Activated T-helper 2 cell treated with anti-CD3 and anti-CD28 coated beads, Interferon-gamma antibody, Interleukin-2, Interleukin-4, amounts not matched to agents 10 μg/mL and 5 μg/mL and 100 μg/mL, durations not matched to agents 14 hours and 24 hours and 36 hours (primary cell): ENCODE results near the gene DAGLA. TPM values are rescaled to one million over a fixed set of nuclear protein-coding genes. Genes with fewer than 3 reads are reported as not detected.

Source experiments
- DNase-seq: peaks from one replicate; pipeline ENCODE4 v3.0.0; 2021; ENCODE audit warnings: low spot score
- H3K27ac Mint-ChIP-seq: one replicate; pipeline ENCODE4 v1.8.0; 2021; ENCODE audit warnings: mixed read lengths
- H3K27me3 Mint-ChIP-seq: one replicate; pipeline ENCODE4 v1.8.0; 2021; ENCODE audit warnings: low read depth, mixed read lengths
- H3K36me3 Mint-ChIP-seq: one replicate; pipeline ENCODE4 v1.8.0; 2021; ENCODE audit warnings: low read depth, mixed read lengths
- H3K4me1 Mint-ChIP-seq: one replicate; pipeline ENCODE4 v1.8.0; 2021; ENCODE audit warnings: low read depth, mixed read lengths
- H3K4me3 Mint-ChIP-seq: one replicate; pipeline ENCODE4 v1.8.0; 2021; ENCODE audit warnings: low read depth, mild to moderate bottlenecking, moderate library complexity, mixed read lengths
- H3K9me3 Mint-ChIP-seq: one replicate; pipeline ENCODE4 v1.8.0; 2021; ENCODE audit warnings: mixed read lengths
- intact Hi-C: fragments of 100-400 bp; cut with micrococcal nuclease; formaldehyde crosslinking; loops from one replicate; pipeline ENCODE4 v1.15.1; 2023
- total RNA-seq: library from RNA; stranded (reverse); gene quantifications from 2 replicates; pipeline ENCODE4 v1.2.3, GENCODE V29; 2022

Gene DAGLA
- total RNA-seq, 1 donor from 2014 or later = 0.07 TPM

GRCh38 chr11:61734767-61735166 is 54.6 kb downstream of the DAGLA start:
- Mint-ChIP-seq H3K9me3 (no peaks in the 10 kb centered on the region), H3K4me1 (peaks cover 4% of the 10 kb centered on the region), H3K36me3 (no peaks in the 10 kb centered on the region), H3K27me3 (no peaks in the 10 kb centered on the region), H3K27ac (no peak overlapping the region), H3K4me3 (no peak overlapping the region)
- DNase-seq = no peak
- intact Hi-C loops = no loop called here

- Mint-ChIP-seq H3K36me3 (no peaks in the 10 kb centered on the region), H3K27ac (no peak overlapping the region), H3K9me3 (no peaks in the 10 kb centered on the region), H3K27me3 (no peaks in the 10 kb centered on the region), H3K4me3 (no peak overlapping the region), H3K4me1 (peaks cover 4% of the 10 kb centered on the region)
- no peak for DNase-seq
- intact Hi-C loops = no loop called here
These were observed 55.2 kb downstream of the DAGLA start for GRCh38 chr11:61735391-61735790.

DNA sequence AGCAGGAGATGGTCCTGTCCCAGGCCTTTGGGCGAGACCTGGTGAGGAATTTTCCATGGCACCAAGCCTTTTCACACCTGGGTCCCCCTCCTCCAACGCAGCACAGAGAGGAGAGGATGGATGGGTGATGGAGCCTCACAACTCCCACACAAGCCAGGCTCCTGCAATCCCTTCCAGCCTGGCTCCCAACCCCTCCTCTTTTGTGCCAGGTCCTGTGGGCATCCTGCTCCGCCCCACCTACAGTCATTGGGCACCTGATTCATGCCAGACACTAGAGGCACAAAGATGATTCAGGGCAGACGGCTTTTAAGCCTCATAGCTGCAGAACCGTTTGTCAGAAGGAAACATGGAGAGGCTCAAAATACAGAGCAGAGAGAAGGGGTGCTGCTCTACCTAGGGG is 56.1 kb downstream of the DAGLA start:
- intact Hi-C loops = no loop called here
- H3K4me1 Mint-ChIP-seq = peaks cover 4% of the 10 kb centered on the region
- no peak overlapping the region for H3K4me3 Mint-ChIP-seq
- no peak for DNase-seq
- H3K36me3 Mint-ChIP-seq = no peaks in the 10 kb centered on the region
- H3K9me3 Mint-ChIP-seq = no peaks in the 10 kb centered on the region
- no peaks in the 10 kb centered on the region for H3K27me3 Mint-ChIP-seq
- no peak overlapping the region for H3K27ac Mint-ChIP-seq

GRCh38 chr11:61737131-61737530 is 56.9 kb downstream of the DAGLA start:
- no peaks in the 10 kb centered on the region for H3K9me3 Mint-ChIP-seq
- intact Hi-C loops = no loop called here
- H3K27me3 Mint-ChIP-seq = no peaks in the 10 kb centered on the region
- H3K27ac Mint-ChIP-seq = no peak overlapping the region
- H3K36me3 Mint-ChIP-seq = no peaks in the 10 kb centered on the region
- no peak overlapping the region for H3K4me3 Mint-ChIP-seq
- H3K4me1 Mint-ChIP-seq = peaks cover 4% of the 10 kb centered on the region
- DNase-seq = no peak

- peaks cover 4% of the 10 kb centered on the region for H3K4me1 Mint-ChIP-seq
- no peaks in the 10 kb centered on the region for H3K9me3 Mint-ChIP-seq
- H3K4me3 Mint-ChIP-seq = no peak overlapping the region
- intact Hi-C loops = no loop called here
- H3K27ac Mint-ChIP-seq = no peak overlapping the region
- no peak for DNase-seq
- no peaks in the 10 kb centered on the region for H3K27me3 Mint-ChIP-seq
- H3K36me3 Mint-ChIP-seq = no peaks in the 10 kb centered on the region
These were observed 57.6 kb downstream of the DAGLA start for GRCh38 chr11:61737636-61738386.

DNA sequence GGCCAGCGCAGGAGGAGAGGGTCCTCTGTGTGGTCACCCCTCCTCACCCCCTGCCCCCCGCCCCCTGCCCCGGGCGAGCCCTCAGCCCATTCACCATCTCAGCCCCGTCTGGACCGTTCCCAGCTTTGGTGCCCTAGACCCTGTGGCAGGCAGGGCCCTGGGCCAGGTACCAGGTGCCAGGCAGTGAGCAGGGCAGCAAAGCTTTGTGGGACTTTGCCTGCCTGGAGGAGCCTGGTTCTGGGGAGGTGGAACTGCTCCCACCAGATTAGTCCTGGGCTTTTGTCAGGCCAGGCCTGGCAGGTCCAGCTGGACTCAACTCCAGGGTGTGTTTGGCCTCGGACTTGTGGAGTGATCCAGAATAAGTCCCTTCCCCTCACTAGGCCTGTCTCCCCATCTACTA is 58.6 kb downstream of the DAGLA start:
- no peak for DNase-seq
- Mint-ChIP-seq H3K27ac (no peak overlapping the region), H3K36me3 (no peaks in the 10 kb centered on the region), H3K9me3 (no peaks in the 10 kb centered on the region), H3K27me3 (no peaks in the 10 kb centered on the region), H3K4me3 (no peak overlapping the region), H3K4me1 (no peaks in the 10 kb centered on the region)
- intact Hi-C loops = no loop called here

DNA sequence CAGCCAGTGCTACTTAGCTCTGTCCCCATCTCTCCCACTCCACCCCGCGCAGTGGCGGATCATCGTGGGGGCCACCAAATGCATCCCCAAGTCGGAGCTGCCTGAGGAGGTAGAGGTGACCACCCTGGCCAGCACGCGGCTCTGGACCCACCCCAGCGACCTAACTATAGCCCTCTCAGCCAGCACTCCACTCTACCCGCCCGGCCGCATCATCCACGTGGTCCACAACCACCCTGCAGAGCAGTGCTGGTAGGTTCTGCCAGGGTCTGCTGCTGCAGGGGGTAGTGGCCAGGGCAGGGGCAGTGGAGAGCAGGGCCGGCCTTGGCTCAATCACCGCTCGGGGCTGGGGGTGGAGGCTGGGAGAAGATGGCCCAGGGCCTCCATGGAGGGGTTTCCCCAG is 59.2 kb downstream of the DAGLA start:
- no peaks in the 10 kb centered on the region for H3K9me3 Mint-ChIP-seq
- H3K4me3 Mint-ChIP-seq = no peak overlapping the region
- intact Hi-C loops = no loop called here
- H3K27me3 Mint-ChIP-seq = no peaks in the 10 kb centered on the region
- no peaks in the 10 kb centered on the region for H3K4me1 Mint-ChIP-seq
- no peak for DNase-seq
- no peak overlapping the region for H3K27ac Mint-ChIP-seq
- no peaks in the 10 kb centered on the region for H3K36me3 Mint-ChIP-seq

DNA sequence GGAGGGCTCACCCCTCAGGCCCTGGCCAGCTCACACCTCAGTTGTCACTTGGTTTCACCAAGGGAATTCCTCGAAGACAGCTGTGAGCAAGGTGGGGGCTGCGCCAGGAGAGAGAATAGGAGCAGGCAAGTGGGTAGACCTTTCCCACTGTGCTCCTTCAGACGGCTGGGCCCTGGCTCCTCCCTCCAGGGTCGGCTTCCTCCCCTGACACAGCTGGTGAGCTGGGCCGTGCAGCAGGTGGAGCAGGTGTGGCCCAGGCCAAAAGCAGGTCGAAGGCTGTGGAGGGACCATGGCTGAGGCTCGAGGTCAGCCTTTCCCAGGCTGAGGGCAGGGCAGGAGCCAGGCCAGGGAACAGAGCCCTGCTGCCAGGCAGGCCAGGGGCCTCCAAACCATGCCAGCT is 59.8 kb downstream of the DAGLA start:
- Mint-ChIP-seq H3K4me3 (no peak overlapping the region), H3K27ac (no peak overlapping the region), H3K36me3 (no peaks in the 10 kb centered on the region), H3K4me1 (no peaks in the 10 kb centered on the region), H3K27me3 (no peaks in the 10 kb centered on the region), H3K9me3 (no peaks in the 10 kb centered on the region)
- intact Hi-C loops = no loop called here
- DNase-seq = no peak

- H3K36me3 Mint-ChIP-seq = no peaks in the 10 kb centered on the region
- no peaks in the 10 kb centered on the region for H3K9me3 Mint-ChIP-seq
- H3K4me3 Mint-ChIP-seq = no peak overlapping the region
- intact Hi-C loops = no loop called here
- no peak overlapping the region for H3K27ac Mint-ChIP-seq
- no peaks in the 10 kb centered on the region for H3K27me3 Mint-ChIP-seq
- no peaks in the 10 kb centered on the region for H3K4me1 Mint-ChIP-seq
- no peak for DNase-seq
These were observed 62.2 kb downstream of the DAGLA start for GRCh38 chr11:61742391-61742790.

DNA sequence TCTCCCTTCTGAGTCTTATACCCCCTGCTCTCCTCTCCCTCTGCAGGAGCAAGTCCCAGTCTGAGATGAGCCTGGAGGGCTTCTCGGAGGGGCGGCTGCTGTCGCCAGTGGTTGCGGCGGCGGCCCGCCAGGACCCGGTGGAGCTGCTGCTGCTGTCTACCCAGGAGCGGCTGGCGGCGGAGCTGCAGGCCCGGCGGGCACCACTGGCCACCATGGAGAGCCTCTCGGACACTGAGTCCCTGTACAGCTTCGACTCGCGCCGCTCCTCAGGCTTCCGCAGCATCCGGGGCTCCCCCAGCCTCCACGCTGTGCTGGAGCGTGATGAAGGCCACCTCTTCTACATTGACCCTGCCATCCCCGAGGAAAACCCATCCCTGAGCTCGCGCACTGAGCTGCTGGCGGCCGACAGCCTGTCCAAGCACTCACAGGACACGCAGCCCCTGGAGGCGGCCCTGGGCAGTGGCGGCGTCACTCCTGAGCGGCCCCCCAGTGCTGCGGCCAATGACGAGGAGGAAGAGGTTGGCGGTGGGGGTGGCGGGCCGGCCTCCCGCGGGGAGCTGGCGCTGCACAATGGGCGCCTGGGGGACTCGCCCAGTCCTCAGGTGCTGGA is 63.4 kb downstream of the DAGLA start:
- Mint-ChIP-seq H3K27me3 (no peaks in the 10 kb centered on the region), H3K4me1 (no peaks in the 10 kb centered on the region), H3K4me3 (no peak overlapping the region), H3K9me3 (no peaks in the 10 kb centered on the region), H3K27ac (no peak overlapping the region), H3K36me3 (no peaks in the 10 kb centered on the region)
- intact Hi-C loops = no loop called here
- no peak for DNase-seq

DNA sequence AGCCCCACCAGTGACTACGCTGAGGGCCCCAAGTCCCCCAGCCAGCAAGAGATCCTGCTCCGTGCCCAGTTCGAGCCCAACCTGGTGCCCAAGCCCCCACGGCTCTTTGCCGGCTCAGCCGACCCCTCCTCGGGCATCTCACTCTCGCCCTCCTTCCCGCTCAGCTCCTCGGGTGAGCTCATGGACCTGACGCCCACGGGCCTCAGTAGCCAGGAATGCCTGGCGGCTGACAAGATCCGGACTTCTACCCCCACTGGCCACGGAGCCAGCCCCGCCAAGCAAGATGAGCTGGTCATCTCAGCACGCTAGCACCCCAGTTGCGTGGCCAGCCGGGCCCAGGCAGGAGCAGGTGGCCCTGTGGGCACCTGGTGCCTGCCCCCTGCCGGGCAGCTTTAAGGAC is 64.0 kb downstream of the DAGLA start:
- Mint-ChIP-seq H3K4me3 (no peak overlapping the region), H3K36me3 (no peaks in the 10 kb centered on the region), H3K27me3 (peaks cover 1% of the 10 kb centered on the region), H3K27ac (no peak overlapping the region), H3K9me3 (no peaks in the 10 kb centered on the region), H3K4me1 (no peaks in the 10 kb centered on the region)
- intact Hi-C loops = no loop called here
- no peak for DNase-seq

- H3K4me1 Mint-ChIP-seq = no peaks in the 10 kb centered on the region
- H3K4me3 Mint-ChIP-seq = no peak overlapping the region
- H3K9me3 Mint-ChIP-seq = no peaks in the 10 kb centered on the region
- H3K36me3 Mint-ChIP-seq = no peaks in the 10 kb centered on the region
- intact Hi-C loops = no loop called here
- H3K27ac Mint-ChIP-seq = no peak overlapping the region
- DNase-seq = no peak
- H3K27me3 Mint-ChIP-seq = peaks cover 4% of the 10 kb centered on the region
These were observed 64.5 kb downstream of the DAGLA start for GRCh38 chr11:61744609-61745156.

- intact Hi-C loops = no loop called here
- H3K4me1 Mint-ChIP-seq = peaks cover under 1% of the 10 kb centered on the region
These were observed 65.7 kb downstream of the DAGLA start for GRCh38 chr11:61745781-61746441.

More at GRCh38 chr11:61745781-61746441, 65.7 kb downstream of the DAGLA start:
- H3K27ac Mint-ChIP-seq = no peak overlapping the region
- H3K9me3 Mint-ChIP-seq = no peaks in the 10 kb centered on the region
- no peak overlapping the region for H3K4me3 Mint-ChIP-seq
- peaks cover 7% of the 10 kb centered on the region for H3K27me3 Mint-ChIP-seq
- no peaks in the 10 kb centered on the region for H3K36me3 Mint-ChIP-seq
- no peak for DNase-seq
